ENCODE data around the gene BPIFB6.

Gene BPIFB6

GRCh38 chr20:33031531-33031930 lies at the start of gene BPIFB6:
TSS of gene BPIFB6 (plus strand) at chr20:33031648. CDS start at chr20:33031648, 0 bp downstream.
- ATAC-seq (no peak), DNase-seq (no peak)

- DNase-seq = no peak
- ATAC-seq = no peak
Observed at GRCh38 chr20:32982617-32983458, 48.6 kb upstream of the BPIFB6 start.

GRCh38 chr20:32983459-32984112 lies 47.9 kb upstream of the BPIFB6 start:
- ATAC-seq = no peak
- DNase-seq = no peak

- no peak for ATAC-seq
- DNase-seq = no peak
Observed at GRCh38 chr20:32984196-32984595, 47.3 kb upstream of the BPIFB6 start.

- DNase-seq (no peak), ATAC-seq (no peak)
Observed at GRCh38 chr20:32984631-32985354, 46.7 kb upstream of the BPIFB6 start.

GRCh38 chr20:32985596-32985995 lies 45.9 kb upstream of the BPIFB6 start:
- no peak for ATAC-seq
- DNase-seq = no peak

GRCh38 chr20:32986331-32986966 lies 45.0 kb upstream of the BPIFB6 start:
- no peak for DNase-seq
- no peak for ATAC-seq

- DNase-seq = no peak
- no peak for ATAC-seq
Observed at GRCh38 chr20:32987044-32987825, 44.2 kb upstream of the BPIFB6 start.

- ATAC-seq (no peak), DNase-seq (no peak)
Observed at GRCh38 chr20:32988008-32988407, 43.4 kb upstream of the BPIFB6 start.

GRCh38 chr20:32989507-32990283 lies 41.8 kb upstream of the BPIFB6 start:
- ATAC-seq = no peak
- DNase-seq = no peak

- no peak for ATAC-seq
- DNase-seq = no peak
Observed at GRCh38 chr20:32990426-32990825, 41.0 kb upstream of the BPIFB6 start.

- peak; percentile 52 for ATAC-seq
- no peak for DNase-seq
Observed at GRCh38 chr20:32991383-32991782, 40.1 kb upstream of the BPIFB6 start.

- no peak for DNase-seq
- ATAC-seq = no peak
Observed at GRCh38 chr20:32991792-32992641, 39.4 kb upstream of the BPIFB6 start.

GRCh38 chr20:32993496-32994050 lies 37.9 kb upstream of the BPIFB6 start:
- no peak for DNase-seq

GRCh38 chr20:32995802-32996201 lies 35.6 kb upstream of the BPIFB6 start:
- no peak for DNase-seq

More at GRCh38 chr20:32993496-32994050, 37.9 kb upstream of the BPIFB6 start:
- ATAC-seq = peak; percentile 36

GRCh38 chr20:32997431-32997830 lies 34.0 kb upstream of the BPIFB6 start:
- no peak for DNase-seq
- ATAC-seq = no peak

More at GRCh38 chr20:32995802-32996201, 35.6 kb upstream of the BPIFB6 start:
- ATAC-seq = no peak

GRCh38 chr20:32999603-33000250 lies 31.7 kb upstream of the BPIFB6 start:
- no peak for ATAC-seq

GRCh38 chr20:33000802-33001466 lies 30.5 kb upstream of the BPIFB6 start:
- DNase-seq (no peak), ATAC-seq (no peak)

More at GRCh38 chr20:32999603-33000250, 31.7 kb upstream of the BPIFB6 start:
- DNase-seq = no peak

All from stimulated activated naive CD8-positive, alpha-beta T cell treated with anti-CD3 and anti-CD28 coated beads, Interleukin-15, Interleukin-2, amounts not matched to agents 100 U/mL and 50 U/mL, for 24 hours (primary cell).